Stimulated activated CD8-positive, alpha-beta memory T cell treated with anti-CD3 and anti-CD28 coated beads, Interleukin-4, amount 100 ng/mL, for 48 hours (primary cell): ENCODE data around the gene SKAP1.
"Not testable (repeated sequence)": the region's sequence is repeated elsewhere in the genome, so short reads cannot be mapped to it uniquely, and the experiment has no call there.

Experiments
- DNase-seq: peaks from one replicate; pipeline ENCODE4 v3.0.0-alpha.2; 2020

Gene SKAP1

GRCh38 chr17:48410821-48411220 is 19.2 kb downstream of the SKAP1 start:
- not testable (repeated sequence) for DNase-seq

GRCh38 chr17:48409607-48410006 is 20.4 kb downstream of the SKAP1 start:
- no peak for DNase-seq

GRCh38 chr17:48406936-48407567 is 23.0 kb downstream of the SKAP1 start:
- DNase-seq, result no peak

GRCh38 chr17:48394821-48395220 is 35.2 kb downstream of the SKAP1 start:
- no peak for DNase-seq

DNA sequence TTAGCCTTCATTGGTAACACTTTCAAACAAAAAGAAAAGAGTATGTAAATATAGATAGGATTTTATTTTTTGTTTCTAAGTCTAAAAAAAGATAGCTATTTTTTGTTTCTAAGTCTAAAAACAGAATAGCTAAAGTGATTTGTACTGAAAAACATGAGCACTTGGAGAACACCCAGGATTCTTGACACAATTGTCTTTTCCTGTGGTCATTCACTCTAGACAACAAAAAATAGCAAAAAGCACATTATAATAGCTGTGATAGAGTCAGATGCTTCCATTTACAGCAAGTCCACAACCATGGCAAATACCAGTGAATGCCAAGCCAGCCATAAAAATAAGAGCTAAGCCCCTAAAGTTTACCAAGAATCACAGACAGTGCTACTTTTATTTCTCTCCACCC is 36.7 kb downstream of the SKAP1 start:
- DNase-seq, result no peak

GRCh38 chr17:48392857-48393256 is 37.2 kb downstream of the SKAP1 start:
- DNase-seq, result no peak

GRCh38 chr17:48391444-48391843 is 38.6 kb downstream of the SKAP1 start:
- no peak for DNase-seq

GRCh38 chr17:48389903-48390302 is 40.1 kb downstream of the SKAP1 start:
- DNase-seq, result no peak

- DNase-seq, result no peak
These were observed 40.9 kb downstream of the SKAP1 start for GRCh38 chr17:48388955-48389743.

- DNase-seq, result no peak
These were observed 43.2 kb downstream of the SKAP1 start for GRCh38 chr17:48386826-48387225.

GRCh38 chr17:48385319-48385718 is 44.7 kb downstream of the SKAP1 start:
- DNase-seq, result no peak

- no peak for DNase-seq
These were observed 45.9 kb downstream of the SKAP1 start for GRCh38 chr17:48384164-48384563.

GRCh38 chr17:48382989-48383388 is 47.0 kb downstream of the SKAP1 start:
- no peak for DNase-seq

DNA sequence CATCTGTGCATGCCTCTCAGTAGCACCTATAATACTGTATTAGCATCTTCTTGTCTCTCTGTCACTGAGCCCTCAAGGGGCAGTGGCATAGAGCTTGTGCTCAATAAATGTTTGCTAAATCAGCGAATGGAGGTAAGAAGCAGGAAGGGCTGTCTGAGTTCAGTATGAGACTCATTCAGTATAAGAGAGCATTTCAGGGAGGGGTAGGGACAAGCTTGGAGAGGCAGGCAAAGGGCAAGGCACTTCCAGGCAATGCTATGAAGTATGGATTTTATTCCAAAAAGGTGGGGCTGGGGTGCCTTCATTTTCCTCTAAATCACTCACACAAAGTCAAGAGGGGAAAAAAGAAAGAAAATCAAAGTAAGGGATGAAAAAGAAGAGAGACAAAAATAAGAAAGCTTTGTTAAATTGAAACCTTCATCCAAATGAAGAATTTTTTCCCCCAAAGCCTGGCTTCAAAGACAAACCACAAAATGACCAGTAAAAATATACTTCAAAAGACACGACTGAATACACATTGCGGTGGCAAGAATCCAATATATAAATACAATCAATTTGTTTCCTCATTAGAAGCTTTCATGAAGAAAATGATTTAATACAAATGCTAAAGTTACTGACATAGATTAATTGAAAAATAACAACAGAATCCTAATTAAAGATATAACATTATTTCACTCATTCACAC is 51.2 kb downstream of the SKAP1 start:
- no peak for DNase-seq

GRCh38 chr17:48378238-48378637 is 51.8 kb downstream of the SKAP1 start:
- DNase-seq, result no peak

GRCh38 chr17:48376682-48377325 is 53.2 kb downstream of the SKAP1 start:
- DNase-seq, result no peak

DNA sequence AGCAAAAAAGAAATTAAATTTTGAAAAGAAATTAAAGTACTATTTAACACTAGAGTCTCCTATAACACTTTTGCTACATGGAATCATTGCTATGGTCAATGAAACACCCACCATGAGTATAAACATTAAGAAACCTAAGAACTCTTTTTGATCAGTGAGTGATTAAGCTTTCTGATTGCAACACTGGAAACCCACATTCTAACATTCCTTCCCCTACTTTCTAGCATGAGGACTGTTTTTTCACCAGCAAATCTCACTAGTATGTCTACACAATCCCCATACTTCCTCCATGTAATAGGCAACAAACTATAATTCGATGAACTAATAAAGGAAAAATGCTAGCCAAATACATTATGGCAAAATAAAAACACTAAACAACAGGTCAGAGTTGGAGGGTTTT is 54.7 kb downstream of the SKAP1 start:
- no peak for DNase-seq

- DNase-seq, result peak; percentile 47
These were observed 55.3 kb downstream of the SKAP1 start for GRCh38 chr17:48374650-48375230.

DNA sequence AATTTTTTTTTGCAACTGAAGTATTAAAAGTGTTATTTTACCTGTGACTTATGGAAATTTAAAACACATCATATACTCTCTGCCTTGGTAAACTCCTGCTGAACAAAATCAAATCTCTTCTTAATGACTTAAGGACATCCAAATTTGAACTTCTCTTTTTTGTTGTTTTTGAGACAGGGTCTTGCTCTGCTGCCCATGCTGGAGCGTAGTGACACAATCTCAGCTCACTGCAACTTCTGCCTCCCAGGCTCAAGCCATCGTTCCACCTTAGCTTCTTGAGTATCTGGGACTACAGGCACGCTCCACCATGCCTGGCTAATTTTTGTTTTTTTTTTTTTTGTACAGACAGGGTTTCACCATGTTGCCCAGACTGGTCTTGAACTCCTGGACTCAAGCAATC is 56.1 kb downstream of the SKAP1 start:
- no peak for DNase-seq

DNA sequence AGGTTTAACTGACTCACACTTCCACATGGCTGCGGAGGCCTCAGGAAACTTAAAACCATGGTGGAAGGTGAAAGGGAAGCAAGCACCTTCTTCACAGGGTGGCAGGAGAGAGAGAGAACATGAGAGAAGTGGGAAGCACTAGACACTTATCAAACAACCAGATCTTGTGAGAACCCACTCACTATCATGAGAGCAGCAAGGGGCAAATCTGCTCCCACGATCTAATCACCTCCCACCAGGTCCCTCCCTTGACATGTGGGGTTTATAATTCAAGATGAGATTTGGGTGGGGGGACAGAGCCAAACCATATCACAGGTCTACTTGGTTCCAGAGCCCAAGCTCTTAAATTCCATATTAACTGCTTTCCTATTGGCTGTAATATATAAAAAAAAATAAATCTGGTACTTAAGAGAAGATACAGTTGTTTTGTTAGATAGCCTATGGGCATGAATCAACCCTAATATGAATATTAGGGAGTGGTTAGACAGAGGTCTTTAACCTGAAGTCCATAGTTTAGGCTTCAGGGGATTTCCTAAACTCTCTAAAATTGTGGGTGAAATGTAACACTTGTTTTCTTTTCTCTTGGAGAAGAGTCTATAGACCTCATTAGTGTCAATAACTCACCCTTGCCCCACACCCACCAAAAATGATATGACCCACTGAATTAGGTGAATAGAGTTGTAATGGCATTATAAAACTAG is 56.7 kb downstream of the SKAP1 start:
- DNase-seq, result no peak

DNA sequence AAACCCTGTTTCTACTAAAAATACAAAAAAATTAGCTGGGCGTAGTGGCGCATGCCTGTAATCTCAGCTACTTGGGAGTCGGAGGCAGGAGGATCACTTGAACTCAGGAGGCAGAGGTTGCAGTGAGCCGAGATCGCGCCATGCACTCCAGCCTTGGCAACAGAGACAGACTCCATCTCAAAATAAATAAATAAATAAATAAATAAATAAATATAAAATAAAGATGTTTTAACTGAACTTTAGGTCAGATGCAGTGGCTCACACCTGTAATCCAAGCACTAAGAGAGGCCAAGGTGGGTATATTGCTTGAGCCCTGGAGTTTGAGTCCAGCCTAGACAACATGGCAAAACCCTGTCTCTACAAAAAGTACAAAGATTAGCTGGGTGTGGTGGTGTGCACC is 61.0 kb downstream of the SKAP1 start:
- DNase-seq, result not testable (repeated sequence)

DNA sequence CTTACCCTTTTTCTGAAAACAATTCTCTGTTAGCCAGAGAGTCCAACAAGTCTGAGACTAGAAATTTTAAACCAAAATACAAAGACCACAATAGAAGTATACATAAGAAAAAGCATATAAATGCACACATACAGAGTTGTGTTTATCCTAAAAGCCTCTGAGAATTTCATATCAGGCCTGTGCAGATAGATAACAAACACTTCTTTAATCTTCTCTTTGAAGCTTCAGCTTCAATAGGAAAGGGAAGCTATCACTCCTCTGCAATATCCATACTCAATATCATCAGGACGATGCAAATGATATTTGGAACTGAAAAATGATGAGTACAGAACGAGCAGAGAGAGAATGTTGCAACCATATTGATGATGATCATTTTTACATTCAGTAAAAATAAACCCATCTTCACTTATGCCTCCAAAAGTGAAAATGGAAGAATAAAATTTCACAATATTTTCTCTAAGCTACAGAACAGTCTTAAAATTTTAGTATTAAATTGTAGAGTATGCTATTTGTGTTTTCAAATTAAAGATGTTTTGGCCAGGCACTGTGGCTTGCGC is 61.6 kb downstream of the SKAP1 start:
- DNase-seq, result no peak
